GM18498 (cell line): ENCODE measurements around the gene PROSER2.

Source experiments
- ATAC-seq: cut with Tn5 transposase; IDR thresholded peaks from one replicate; pipeline ENCODE4 v1.9.1; 2021; ENCODE audit warnings: mild to moderate bottlenecking, moderate library complexity; ENCODE audit not compliant: unreplicated experiment

The PROSER2 gene

DNA sequence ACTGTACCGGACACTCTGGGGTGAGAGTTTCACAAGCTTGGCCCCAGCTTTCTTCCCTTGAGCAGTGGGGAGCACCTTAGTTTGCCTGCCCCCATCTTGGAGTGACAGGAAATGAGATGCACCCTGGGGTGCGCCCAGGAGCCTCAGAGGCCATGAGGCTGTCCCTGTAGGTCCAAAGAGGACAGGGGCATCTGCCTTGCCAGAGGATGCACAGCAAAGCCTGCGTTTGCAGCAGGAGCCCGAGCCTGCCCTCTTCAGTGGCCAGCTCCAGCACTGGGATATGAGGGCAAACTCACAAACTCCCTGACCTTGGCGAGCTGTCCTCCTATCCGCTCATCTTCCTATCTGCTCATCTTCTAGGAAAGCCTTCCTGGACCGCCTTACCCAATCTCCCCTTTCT, 79.5 kb downstream of the PROSER2 start:
- ATAC-seq = no peak

DNA sequence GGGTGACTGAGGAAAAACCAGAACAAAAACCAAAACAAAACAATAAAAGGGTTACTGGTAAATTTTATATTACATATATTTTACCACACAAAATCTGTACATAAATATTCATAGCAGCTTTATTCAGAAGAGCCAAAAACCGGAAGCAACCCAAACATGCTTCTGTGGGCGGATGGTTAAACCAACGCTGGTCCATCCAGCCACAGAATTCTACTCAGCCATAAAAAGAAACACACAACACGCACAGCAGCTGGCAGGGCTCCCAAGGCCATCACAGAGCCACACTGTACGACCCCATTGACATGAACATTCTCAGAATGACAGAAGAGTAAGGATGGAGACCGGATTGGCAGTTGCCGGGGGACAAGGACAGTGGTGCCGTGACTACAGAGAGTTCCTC, 83.6 kb downstream of the PROSER2 start:
- ATAC-seq = no peak

DNA sequence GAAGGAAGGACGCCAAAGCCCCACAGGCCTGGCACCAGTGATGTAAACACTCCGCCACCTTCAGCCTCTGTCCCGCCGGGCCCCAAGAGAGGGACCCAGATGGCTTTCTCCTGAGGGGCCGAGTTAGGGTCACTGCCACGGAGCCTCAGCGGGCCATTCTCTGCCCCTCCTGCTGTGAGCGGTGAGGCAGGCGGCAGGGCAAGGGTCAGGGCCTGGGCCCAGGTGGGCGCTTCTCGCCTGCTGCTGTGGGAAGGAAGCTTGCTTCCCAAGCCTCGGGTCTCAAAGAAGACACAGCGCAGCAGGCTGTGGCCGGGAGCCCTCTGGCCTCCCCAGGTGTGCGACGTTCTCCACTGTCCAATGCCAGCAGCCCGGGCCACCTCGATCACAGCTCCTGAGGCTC, 84.8 kb downstream of the PROSER2 start:
- no peak for ATAC-seq

DNA sequence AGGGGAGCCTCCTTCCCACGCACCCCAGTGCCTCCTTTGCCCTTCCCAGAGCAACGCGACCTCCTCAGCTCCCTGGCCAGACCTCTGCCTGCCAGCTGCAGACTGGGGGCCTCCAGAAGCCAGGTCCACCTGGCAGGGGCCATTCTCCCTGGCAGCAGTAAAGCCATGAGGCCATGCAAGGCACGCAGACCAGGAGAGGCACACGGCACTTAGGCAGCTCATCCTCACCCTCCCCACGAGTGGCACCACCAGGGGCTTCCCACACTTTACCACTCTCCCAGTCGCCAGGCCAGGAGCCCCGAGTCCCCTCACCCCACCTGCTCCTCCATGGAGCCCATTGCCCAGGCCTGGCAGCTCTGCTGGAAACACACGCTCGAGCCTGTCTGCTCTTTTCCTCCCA, 85.4 kb downstream of the PROSER2 start:
- no peak for ATAC-seq

DNA sequence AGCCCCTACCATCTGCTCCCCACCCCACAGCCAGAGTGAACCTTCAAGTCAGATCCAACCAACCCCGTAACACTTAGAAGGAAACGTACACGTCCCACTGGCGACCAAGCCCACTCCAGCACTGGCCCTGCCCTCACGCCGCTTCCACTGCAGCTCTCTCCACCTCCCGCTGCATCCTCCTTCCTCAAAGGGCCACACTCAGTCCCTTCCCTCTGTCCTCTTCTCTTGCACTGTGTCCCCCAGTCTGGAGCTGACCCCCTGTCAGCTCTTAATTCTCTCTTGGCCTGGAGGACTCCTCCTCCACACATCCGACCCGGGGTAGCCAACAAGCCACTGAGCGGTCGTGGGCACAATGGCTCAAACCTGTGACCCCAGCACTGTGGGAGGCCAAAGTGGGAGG, 85.8 kb downstream of the PROSER2 start:
- no peak for ATAC-seq

DNA sequence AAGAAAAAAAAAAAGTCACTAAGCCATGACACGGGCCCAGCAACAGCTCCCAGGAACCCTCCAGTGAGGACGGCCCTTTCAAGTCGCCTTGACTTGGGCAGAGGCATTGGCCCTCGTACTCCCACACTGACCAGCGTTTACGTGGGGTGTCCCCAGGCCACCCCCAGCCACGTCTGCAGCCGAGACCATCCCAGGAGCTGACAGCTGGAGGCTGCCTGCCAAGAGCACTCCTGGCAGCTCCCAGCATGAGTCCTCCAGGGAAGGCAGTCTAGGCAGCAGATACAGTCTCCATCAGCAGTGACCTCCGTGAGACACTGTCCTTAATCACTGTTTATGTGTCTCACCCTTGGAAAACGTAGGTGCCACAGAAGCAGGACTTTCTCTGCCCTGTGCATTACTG, 86.5 kb downstream of the PROSER2 start:
- no peak for ATAC-seq

DNA sequence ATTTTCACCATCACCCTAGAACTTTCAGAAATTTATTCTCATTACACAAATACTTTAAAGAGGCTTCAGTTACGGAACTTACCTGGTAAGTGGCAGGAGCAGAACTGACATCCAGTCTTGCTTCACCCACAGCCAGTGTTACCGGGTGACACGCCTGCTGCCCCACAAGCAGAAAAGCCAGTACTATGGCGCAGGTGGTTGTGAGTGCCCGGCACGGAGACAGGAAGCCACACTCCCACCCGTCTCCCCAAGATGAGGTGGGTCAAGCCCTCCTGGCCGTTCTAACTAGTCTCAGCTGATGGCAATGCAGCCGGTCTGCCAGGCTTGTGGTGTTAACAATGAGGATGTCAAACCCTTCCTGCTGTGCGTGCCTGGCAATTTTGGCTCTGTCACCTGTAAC, 86.9 kb downstream of the PROSER2 start:
- ATAC-seq = no peak

DNA sequence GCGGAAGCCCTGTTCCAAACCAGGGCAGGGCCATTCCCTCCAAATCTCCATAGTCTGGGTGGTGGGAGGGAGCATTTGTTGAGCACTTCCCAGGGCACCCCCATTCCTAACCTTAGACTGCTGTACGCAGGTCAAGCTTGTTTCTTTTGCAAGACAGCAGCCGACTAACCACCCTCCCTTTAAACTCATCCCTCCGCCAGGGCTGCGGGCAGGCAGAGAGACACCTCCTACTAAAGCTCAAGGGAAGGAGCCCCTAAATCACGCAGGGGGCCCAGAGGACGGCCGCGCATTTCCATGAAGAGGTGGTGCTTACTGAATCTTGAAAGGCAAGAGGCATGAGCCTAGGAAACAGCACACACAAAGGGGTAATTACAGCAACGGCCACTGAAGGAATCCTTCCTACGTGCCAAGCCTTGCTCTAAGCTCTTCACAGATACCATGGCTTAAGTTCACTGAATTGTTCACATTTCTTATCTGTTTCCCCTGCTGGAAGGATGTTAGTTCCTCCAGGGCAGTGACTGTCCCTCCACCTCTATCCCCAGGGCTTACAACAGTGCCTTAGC, 90.0 kb downstream of the PROSER2 start:
- ATAC-seq = no peak

DNA sequence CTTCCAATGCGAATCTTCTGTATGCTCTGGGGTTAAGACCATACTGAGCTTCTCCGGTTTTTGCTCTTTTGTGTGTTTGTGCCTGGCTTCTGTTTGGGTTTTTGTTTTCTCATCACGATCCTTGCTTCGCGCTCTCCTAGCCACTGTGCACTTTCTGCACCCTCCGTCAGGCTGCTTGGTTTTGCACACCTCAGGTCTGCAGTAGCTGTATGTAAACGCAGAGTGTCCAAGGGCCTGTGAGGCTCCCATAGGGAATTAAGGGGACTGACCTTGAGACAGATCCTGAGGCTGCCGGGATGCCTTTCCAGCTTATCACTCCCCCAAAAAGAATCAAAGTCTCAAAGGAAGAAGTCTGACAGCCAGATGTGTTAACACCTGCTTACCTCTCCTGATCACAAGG, 95.2 kb downstream of the PROSER2 start:
- ATAC-seq = no peak

DNA sequence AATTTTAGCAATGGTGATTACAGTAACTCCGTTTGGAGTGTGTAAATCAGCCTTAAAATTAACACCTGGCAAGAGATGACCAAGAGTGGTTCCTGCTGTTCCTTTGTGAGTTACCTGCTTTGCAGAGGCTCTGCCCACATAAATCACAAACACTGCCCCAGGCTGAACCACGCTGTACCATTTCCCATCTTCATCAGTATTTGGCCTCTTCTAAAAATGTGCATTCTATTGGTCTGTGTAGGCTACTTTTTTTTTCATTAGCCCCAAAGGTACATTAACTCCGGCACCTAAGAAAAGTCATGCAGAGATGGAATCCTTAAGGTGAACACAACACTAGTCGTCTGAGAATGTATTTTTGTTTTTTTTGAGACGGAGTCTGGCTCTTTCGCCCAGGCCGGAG, 96.1 kb downstream of the PROSER2 start:
- ATAC-seq = no peak
